Esophagus muscularis mucosa (tissue), 4 donors: ENCODE measurements around the gene NKX3-2.

Source experiments
- EP300 ChIP-seq: sonication (generic); formaldehyde crosslinking; IDR thresholded peaks from one replicate; pipeline ENCODE4 v1.6.1; 2017; ENCODE audit warnings: antibody characterized with exemption
- POLR2A ChIP-seq: fragments of 450-650 bp; IDR thresholded peaks from one replicate; pipeline ENCODE4 v1.6.1; 2017; ENCODE audit warnings: antibody characterized with exemption, moderate library complexity, mild to moderate bottlenecking, low read depth
- POLR2AphosphoS5 ChIP-seq, 2 donors: sonication (generic); formaldehyde crosslinking; IDR thresholded peaks; one replicate each; pipeline ENCODE4 v1.6.1; 2017; ENCODE audit warnings: antibody characterized with exemption in 2 of 2
- TF ChIP-seq, protein P1 (sequence below), 3 experiments: fragments of 200-600 bp in 2 of 3; fragments of 450-650 bp in 1 of 3; sonication (generic) in 2 of 3; IDR thresholded peaks; one replicate each; pipeline ENCODE4 v1.5.1; 2017 to 2019; ENCODE audit warnings: antibody characterized with exemption in 3 of 3, mild to moderate bottlenecking in 2 of 3, moderate library complexity in 1 of 3

DNA sequence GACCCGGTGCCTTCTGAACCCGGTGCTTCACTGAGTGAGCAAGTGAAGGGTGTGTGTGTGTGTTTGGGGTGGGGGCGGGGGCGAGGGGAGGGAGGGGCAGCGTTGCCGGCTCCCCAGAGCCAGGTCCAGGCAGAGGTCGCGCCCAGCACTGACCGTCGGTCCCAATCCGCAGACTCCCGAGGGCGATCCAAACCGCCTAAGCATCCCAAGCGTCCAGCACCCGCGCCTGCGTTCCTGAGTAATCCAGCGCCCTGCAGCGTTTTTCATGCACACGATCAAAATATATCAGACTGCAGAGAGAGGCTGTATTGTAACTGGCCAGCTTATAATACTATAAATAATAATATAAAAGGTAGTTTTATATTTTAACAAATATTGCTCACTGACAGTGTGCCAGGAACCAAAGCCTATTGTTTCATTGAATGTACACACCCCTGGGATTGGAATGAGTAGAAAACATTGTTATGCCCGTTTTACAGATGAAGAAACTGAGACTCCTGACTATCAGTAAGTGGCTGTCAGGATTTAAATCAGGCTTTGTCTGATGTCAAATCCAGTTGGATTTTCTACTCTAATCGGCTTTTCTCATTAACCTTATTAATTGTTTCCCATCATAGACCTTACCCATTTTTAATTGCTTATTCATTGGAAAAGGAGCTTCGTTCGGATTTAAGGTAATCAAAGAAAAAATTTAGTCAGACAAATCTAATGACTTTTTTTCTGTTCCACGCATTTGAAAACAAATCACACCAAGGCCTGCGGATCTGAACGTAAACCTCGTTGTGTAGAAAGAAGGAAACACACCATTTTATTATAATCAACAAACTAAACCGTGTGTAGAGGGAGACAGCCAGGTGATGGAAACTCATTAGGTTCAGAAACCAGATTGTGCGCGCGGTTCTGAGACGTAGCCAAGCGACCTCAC is 4.0 kb upstream of the NKX3-2 start:
- TF ChIP-seq, protein P1, sequence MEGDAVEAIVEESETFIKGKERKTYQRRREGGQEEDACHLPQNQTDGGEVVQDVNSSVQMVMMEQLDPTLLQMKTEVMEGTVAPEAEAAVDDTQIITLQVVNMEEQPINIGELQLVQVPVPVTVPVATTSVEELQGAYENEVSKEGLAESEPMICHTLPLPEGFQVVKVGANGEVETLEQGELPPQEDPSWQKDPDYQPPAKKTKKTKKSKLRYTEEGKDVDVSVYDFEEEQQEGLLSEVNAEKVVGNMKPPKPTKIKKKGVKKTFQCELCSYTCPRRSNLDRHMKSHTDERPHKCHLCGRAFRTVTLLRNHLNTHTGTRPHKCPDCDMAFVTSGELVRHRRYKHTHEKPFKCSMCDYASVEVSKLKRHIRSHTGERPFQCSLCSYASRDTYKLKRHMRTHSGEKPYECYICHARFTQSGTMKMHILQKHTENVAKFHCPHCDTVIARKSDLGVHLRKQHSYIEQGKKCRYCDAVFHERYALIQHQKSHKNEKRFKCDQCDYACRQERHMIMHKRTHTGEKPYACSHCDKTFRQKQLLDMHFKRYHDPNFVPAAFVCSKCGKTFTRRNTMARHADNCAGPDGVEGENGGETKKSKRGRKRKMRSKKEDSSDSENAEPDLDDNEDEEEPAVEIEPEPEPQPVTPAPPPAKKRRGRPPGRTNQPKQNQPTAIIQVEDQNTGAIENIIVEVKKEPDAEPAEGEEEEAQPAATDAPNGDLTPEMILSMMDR (IDR thresholded peaks at IDR 0.05) = no peak
- TF ChIP-seq POLR2A (no peak), EP300 (no peak), POLR2AphosphoS5 (IDR thresholded peaks at IDR 0.05) (no peak)
